OCI-LY1 (cell line): ENCODE measurements around the gene SMYD3.

Source experiments
- H2AFZ ChIP-seq: fragments of 200-600 bp; sonication (generic), shearing (Covaris generic); 2 replicates; pipeline ENCODE4 v1.6.0; 2014; ENCODE audit warnings: antibody characterized with exemption, mild to moderate bottlenecking, low read length
- H3F3A ChIP-seq: fragments of 200-600 bp; sonication (generic), shearing (Covaris generic); 2 replicates; pipeline ENCODE4 v1.6.0; 2014; ENCODE audit warnings: mild to moderate bottlenecking, antibody characterized with exemption, low read length, moderate library complexity; ENCODE audit not compliant: insufficient read depth
- H3K27ac ChIP-seq: fragments of 200-600 bp; sonication (generic); 2 replicates; pipeline ENCODE4 v1.5.1; 2014; ENCODE audit warnings: low read length, mixed run types, mild to moderate bottlenecking, low read depth; ENCODE audit not compliant: poor library complexity, severe bottlenecking
- H3K27me3 ChIP-seq: fragments of 200-600 bp; sonication (generic); 2 replicates; pipeline ENCODE4 v1.6.0; 2014; ENCODE audit warnings: antibody characterized with exemption, mild to moderate bottlenecking, low read length, moderate library complexity; ENCODE audit not compliant: insufficient read depth
- H3K36me3 ChIP-seq: fragments of 200-600 bp; sonication (generic); 2 replicates; pipeline ENCODE4 v1.6.1; 2014; ENCODE audit warnings: mild to moderate bottlenecking, antibody characterized with exemption, low read length, moderate library complexity, mixed read lengths; ENCODE audit not compliant: insufficient read depth
- H3K4me1 ChIP-seq: fragments of 200-600 bp; sonication (generic); 2 replicates; pipeline ENCODE4 v1.5.1; 2014; ENCODE audit warnings: mild to moderate bottlenecking, low read length, moderate library complexity; ENCODE audit not compliant: insufficient read depth, severe bottlenecking
- H3K4me2 ChIP-seq: fragments of 200-600 bp; sonication (generic), shearing (Covaris generic); 2 replicates; pipeline ENCODE4 v1.6.1; 2014; ENCODE audit warnings: low read length
- H3K4me3 ChIP-seq: fragments of 200-600 bp; sonication (generic); 2 replicates; pipeline ENCODE4 v1.5.1; 2014; ENCODE audit warnings: low read length, low read depth, mild to moderate bottlenecking, mixed read lengths; ENCODE audit not compliant: poor library complexity, severe bottlenecking
- H3K79me2 ChIP-seq: fragments of 200-600 bp; shearing (Covaris generic); 2 replicates; pipeline ENCODE4 v1.6.1; 2016; ENCODE audit warnings: mixed run types, low read length, mixed read lengths; ENCODE audit not compliant: insufficient read depth
- H3K9ac ChIP-seq: fragments of 200-600 bp; sonication (generic), shearing (Covaris generic); 2 replicates; pipeline ENCODE4 v1.6.1; 2014; ENCODE audit warnings: mild to moderate bottlenecking, low read length, mixed read lengths
- H3K9me2 ChIP-seq: fragments of 200-600 bp; sonication (generic), shearing (Covaris generic); 2 replicates; pipeline ENCODE4 v1.6.1; 2014; ENCODE audit warnings: low read depth, mild to moderate bottlenecking, low read length, mixed read lengths
- H3K9me3 ChIP-seq: fragments of 200-600 bp; shearing (Covaris generic); 2 replicates; pipeline ENCODE4 v1.6.1; 2014; ENCODE audit warnings: low read length, mixed read lengths
- H4K20me1 ChIP-seq: fragments of 200-600 bp; sonication (generic), shearing (Covaris generic); 2 replicates; pipeline ENCODE4 v1.6.0; 2016; ENCODE audit warnings: mild to moderate bottlenecking, low read length; ENCODE audit not compliant: insufficient read depth
- EZH2 ChIP-seq: fragments of 200-600 bp; sonication (generic), shearing (Covaris generic); IDR thresholded peaks from 2 replicates; pipeline ENCODE4 v1.8.0; 2017; ENCODE audit warnings: borderline replicate concordance, mixed run types, mild to moderate bottlenecking, antibody characterized with exemption, low read length, moderate library complexity, mixed read lengths
- TF ChIP-seq, protein P1 (sequence below): fragments of 200-600 bp; sonication (generic), shearing (Covaris generic); IDR thresholded peaks from 2 replicates; pipeline ENCODE4 v1.5.1; 2017; ENCODE audit warnings: mild to moderate bottlenecking, antibody characterized with exemption, low read length, moderate library complexity, mixed read lengths

The SMYD3 gene

DNA sequence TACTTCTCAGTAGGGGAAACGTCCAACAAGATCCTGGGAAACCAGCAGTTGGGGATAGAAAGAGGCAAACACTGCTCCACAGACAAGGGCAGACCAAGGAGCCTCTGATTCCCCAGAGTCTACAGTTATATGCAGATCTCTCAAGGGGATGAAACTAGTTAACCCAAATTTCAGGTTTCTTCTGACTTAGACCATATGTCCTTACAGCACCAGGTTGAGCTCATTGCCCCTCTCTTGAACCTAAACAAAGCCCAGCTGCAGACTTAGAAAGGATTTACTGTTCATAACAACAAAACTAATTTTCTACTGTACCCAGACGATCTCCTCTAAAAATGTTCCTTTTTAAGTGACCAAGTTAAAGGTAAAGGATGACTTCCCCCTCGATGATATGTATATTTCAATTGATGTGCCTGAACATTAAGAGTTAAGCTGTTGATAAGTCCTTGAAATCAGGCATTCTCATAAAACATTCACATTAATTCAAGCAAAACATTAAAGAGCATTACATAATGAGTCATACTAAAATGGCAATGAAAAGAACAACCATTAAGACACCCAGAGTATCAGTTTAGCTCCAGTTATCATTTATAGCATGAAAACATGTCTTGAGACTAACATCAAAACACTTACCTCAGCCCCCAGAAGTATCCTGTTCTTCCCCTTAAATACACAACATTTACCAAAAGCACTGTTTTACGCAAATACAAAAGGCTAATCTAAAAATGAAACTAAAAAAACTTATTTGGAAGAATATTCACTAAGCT lies 24.1 kb downstream of the SMYD3 start:
- peaks cover 24% of the 10 kb centered on the region for H3K79me2 ChIP-seq
- no peaks in the 10 kb centered on the region for H3F3A ChIP-seq
- no peak overlapping the region for H3K9ac ChIP-seq
- peak overlapping the region; percentile 2; the same call in 1 of the 2 replicates for H3K4me2 ChIP-seq
- H3K4me1 ChIP-seq: peaks cover 10% of the 10 kb centered on the region
- H4K20me1 ChIP-seq: no peaks in the 10 kb centered on the region
- H3K27me3 ChIP-seq: no peaks in the 10 kb centered on the region
- H3K36me3 ChIP-seq: no peaks in the 10 kb centered on the region; the same call in 1 of the 2 replicates
- H3K9me2 ChIP-seq: no peaks in the 10 kb centered on the region
- H3K27ac ChIP-seq: no peak overlapping the region
- H3K9me3 ChIP-seq: no peaks in the 10 kb centered on the region
- H3K4me3 ChIP-seq: no peak overlapping the region
- TF ChIP-seq, protein P1, sequence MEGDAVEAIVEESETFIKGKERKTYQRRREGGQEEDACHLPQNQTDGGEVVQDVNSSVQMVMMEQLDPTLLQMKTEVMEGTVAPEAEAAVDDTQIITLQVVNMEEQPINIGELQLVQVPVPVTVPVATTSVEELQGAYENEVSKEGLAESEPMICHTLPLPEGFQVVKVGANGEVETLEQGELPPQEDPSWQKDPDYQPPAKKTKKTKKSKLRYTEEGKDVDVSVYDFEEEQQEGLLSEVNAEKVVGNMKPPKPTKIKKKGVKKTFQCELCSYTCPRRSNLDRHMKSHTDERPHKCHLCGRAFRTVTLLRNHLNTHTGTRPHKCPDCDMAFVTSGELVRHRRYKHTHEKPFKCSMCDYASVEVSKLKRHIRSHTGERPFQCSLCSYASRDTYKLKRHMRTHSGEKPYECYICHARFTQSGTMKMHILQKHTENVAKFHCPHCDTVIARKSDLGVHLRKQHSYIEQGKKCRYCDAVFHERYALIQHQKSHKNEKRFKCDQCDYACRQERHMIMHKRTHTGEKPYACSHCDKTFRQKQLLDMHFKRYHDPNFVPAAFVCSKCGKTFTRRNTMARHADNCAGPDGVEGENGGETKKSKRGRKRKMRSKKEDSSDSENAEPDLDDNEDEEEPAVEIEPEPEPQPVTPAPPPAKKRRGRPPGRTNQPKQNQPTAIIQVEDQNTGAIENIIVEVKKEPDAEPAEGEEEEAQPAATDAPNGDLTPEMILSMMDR: no peak
- no peak for TF ChIP-seq EZH2
- no peak overlapping the region for H2AFZ ChIP-seq

DNA sequence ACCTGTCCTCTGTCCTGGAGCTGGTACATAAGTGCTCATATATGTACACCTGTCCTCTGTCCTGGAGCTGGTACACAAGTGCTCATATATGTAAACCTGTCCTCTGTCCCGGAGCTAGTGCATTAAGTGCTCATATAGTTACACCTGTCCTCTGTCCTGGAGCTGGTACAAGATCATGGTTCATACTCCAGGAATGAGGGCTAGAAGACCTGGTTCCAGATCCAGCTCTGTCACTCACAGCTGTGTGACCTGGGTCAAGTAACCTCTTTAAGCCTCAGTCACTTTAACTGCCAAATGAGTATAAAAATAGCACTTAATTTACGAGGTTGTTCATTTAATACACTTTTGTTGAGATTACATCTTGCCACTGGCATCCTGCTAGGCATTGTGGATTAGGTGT lies 28.0 kb downstream of the SMYD3 start:
- Histone ChIP-seq H3K27ac (no peak overlapping the region), H4K20me1 (no peaks in the 10 kb centered on the region), H2AFZ (no peak overlapping the region), H3K4me3 (no peak overlapping the region), H3K79me2 (peaks cover 30% of the 10 kb centered on the region), H3K9ac (no peak overlapping the region), H3K4me1 (peaks cover 18% of the 10 kb centered on the region), H3F3A (no peaks in the 10 kb centered on the region), H3K9me3 (no peaks in the 10 kb centered on the region), H3K27me3 (no peaks in the 10 kb centered on the region), H3K36me3 (no peaks in the 10 kb centered on the region; the same call in 1 of the 2 replicates), H3K9me2 (no peaks in the 10 kb centered on the region), H3K4me2 (no peak overlapping the region)
- TF ChIP-seq, protein P1: no peak
- TF ChIP-seq EZH2: no peak

DNA sequence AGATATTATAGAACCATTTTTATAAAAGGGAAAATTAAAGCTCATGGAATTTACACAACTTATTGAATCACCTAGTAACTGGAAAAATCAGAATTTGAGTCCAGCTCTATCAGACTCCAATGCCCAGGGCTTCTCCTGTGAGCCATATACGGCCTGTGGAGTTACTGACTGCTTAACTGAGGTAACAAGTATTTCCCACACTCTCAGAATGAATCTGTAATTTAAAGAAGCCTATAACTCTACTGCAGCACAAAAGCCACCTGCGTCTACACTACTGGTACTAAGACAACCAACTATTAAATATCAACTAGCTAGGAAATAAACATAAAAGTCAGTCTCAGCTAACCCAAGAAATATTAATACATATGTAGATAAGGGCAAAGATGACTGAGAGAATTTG lies 29.4 kb downstream of the SMYD3 start:
- no peaks in the 10 kb centered on the region for H4K20me1 ChIP-seq
- H3K4me1 ChIP-seq: peaks cover 16% of the 10 kb centered on the region
- H3K4me2 ChIP-seq: no peak overlapping the region
- H3K27ac ChIP-seq: no peak overlapping the region
- TF ChIP-seq EZH2: no peak
- TF ChIP-seq, protein P1: no peak
- H3K9me3 ChIP-seq: no peaks in the 10 kb centered on the region
- H3K9ac ChIP-seq: no peak overlapping the region
- no peak overlapping the region for H2AFZ ChIP-seq
- H3K9me2 ChIP-seq: no peaks in the 10 kb centered on the region
- H3F3A ChIP-seq: no peaks in the 10 kb centered on the region
- no peaks in the 10 kb centered on the region; the same call in 1 of the 2 replicates for H3K36me3 ChIP-seq
- H3K27me3 ChIP-seq: no peaks in the 10 kb centered on the region
- H3K79me2 ChIP-seq: peaks cover 25% of the 10 kb centered on the region
- no peak overlapping the region for H3K4me3 ChIP-seq
